Endothelial cell of umbilical vein (primary cell): ENCODE measurements around the gene SLC8A2. TPM values are rescaled to one million over a fixed set of nuclear protein-coding genes. Genes with fewer than 3 reads are reported as not detected.

ENCODE experiments used
- BruUV-seq: library from RNA; stranded (reverse); fragments of 400-500 nt; replicated peaks from 2 replicates; lab custom pipeline; 2021; lab: Mats Ljungman, UMichigan
- CTCF ChIA-PET: fragments of 300-600, 350-600 bp; sonication (Branson Sonifier 250); formaldehyde crosslinking; loops from one replicate; lab custom pipeline; 2021; ENCODE audit warnings: antibody characterized with exemption, inconsistent platforms; lab: Charles Lee
- POLR2A ChIA-PET: fragments of 300-600, 350-600 bp; sonication (Branson Sonifier 250); formaldehyde crosslinking; loops from one replicate; lab custom pipeline; 2021; ENCODE audit warnings: antibody characterized with exemption, inconsistent platforms; lab: Charles Lee
- DNase-seq: peaks from one replicate; pipeline ENCODE4 v3.0.0-alpha.2; 2011; ENCODE audit warnings: low read depth, low spot score
- FAIRE-seq: peaks from 2 replicates; lab custom pipeline; 2011; peaks lifted over from hg19 to GRCh38; lab: Jason Lieb, UNC
- H2AFZ ChIP-seq: 2 replicates; pipeline ENCODE4 v1.6.0; 2012; ENCODE audit warnings: low read depth, low read length, control low read depth, inconsistent platforms
- H3K27ac ChIP-seq: 2 replicates; pipeline ENCODE4 v1.5.1; 2011; ENCODE audit warnings: low read depth, mild to moderate bottlenecking, control low read depth, low read length, moderate library complexity; ENCODE audit not compliant: insufficient read depth
- H3K27me3 ChIP-seq, 2 experiments: 2 replicates each; pipeline versions ENCODE4 v1.6.0 to v1.6.1; 2011; ENCODE audit warnings: low read length in 2 of 2, mixed read lengths in 1 of 2; ENCODE audit not compliant: control insufficient read depth in 2 of 2, insufficient read depth in 2 of 2
- H3K36me3 ChIP-seq, 2 experiments: 2 replicates in 1 of 2; 3 replicates in 1 of 2; pipeline ENCODE4 v1.5.1; 2011; ENCODE audit warnings: low read length in 2 of 2, mild to moderate bottlenecking in 1 of 2, moderate library complexity in 1 of 2; ENCODE audit not compliant: control insufficient read depth in 2 of 2, insufficient read depth in 2 of 2; ENCODE audit errors: extremely low read depth in 1 of 2
- H3K4me1 ChIP-seq: 3 replicates; pipeline ENCODE4 v1.5.1; 2011; ENCODE audit warnings: mild to moderate bottlenecking, low read length; ENCODE audit not compliant: control insufficient read depth, insufficient read depth; ENCODE audit errors: extremely low read depth
- H3K4me2 ChIP-seq: 2 replicates; pipeline ENCODE4 v1.6.1; 2011; ENCODE audit warnings: low read length, control low read depth, mixed read lengths; ENCODE audit not compliant: insufficient read depth
- H3K4me3 ChIP-seq, 3 experiments: fragments of 200-600 bp in 1 of 3; sonication (generic), shearing (Covaris generic) in 1 of 3; replicated peaks in 1 of 3; 2 replicates each; pipeline ENCODE4 v1.5.1; 2011 to 2016; ENCODE audit warnings: control low read depth in 3 of 3, low read length in 3 of 3, mild to moderate bottlenecking in 2 of 3, inconsistent platforms in 1 of 3, low read depth in 1 of 3, moderate library complexity in 1 of 3; ENCODE audit not compliant: insufficient read depth in 1 of 3
- H3K79me2 ChIP-seq: 2 replicates; pipeline ENCODE4 v1.6.0; 2012; ENCODE audit warnings: low read length, inconsistent platforms; ENCODE audit not compliant: control insufficient read depth, insufficient read depth
- H3K9ac ChIP-seq: replicated peaks from 2 replicates; pipeline ENCODE3; 2011; ENCODE audit warnings: low read length, control low read depth; ENCODE audit not compliant: insufficient read depth; ENCODE audit errors: extremely low read depth
- H3K9me1 ChIP-seq: replicated peaks from 3 replicates; pipeline ENCODE4 v1.6.0; 2011; ENCODE audit warnings: mild to moderate bottlenecking, low read length; ENCODE audit not compliant: control insufficient read depth, insufficient read depth; ENCODE audit errors: extremely low read depth
- H3K9me3 ChIP-seq: replicated peaks from 2 replicates; pipeline ENCODE4 v1.5.1; 2012; ENCODE audit warnings: low read length, inconsistent platforms; ENCODE audit not compliant: control insufficient read depth, insufficient read depth
- H4K20me1 ChIP-seq: replicated peaks from 2 replicates; pipeline ENCODE3; 2011; ENCODE audit warnings: mild to moderate bottlenecking, low read length; ENCODE audit not compliant: control insufficient read depth, insufficient read depth; ENCODE audit errors: extremely low read depth
- CTCF ChIP-seq, 2 donors: IDR thresholded peaks; 1 replicate in 1 of 2; 2 replicates in 1 of 2; pipeline ENCODE4 v1.5.1; 2011; ENCODE audit warnings: low read length in 2 of 2, mild to moderate bottlenecking in 2 of 2, moderate library complexity in 2 of 2, control low read depth in 1 of 2, inconsistent platforms in 1 of 2, low read depth in 1 of 2; ENCODE audit not compliant: insufficient read depth in 1 of 2; ENCODE audit errors: extremely low read depth in 1 of 2
- EZH2 ChIP-seq: IDR thresholded peaks from 2 replicates; pipeline ENCODE4 v1.6.1; 2012; ENCODE audit warnings: borderline replicate concordance, low read depth, mild to moderate bottlenecking, moderate library complexity, low read length, inconsistent platforms; ENCODE audit not compliant: severe bottlenecking
- FOS ChIP-seq: IDR thresholded peaks from 2 replicates; pipeline ENCODE4 v1.6.1; 2011; ENCODE audit warnings: mild to moderate bottlenecking, low read length, moderate library complexity, borderline replicate concordance; ENCODE audit not compliant: insufficient read depth
- GATA2 ChIP-seq: IDR thresholded peaks from 2 replicates; pipeline ENCODE4 v1.7.0; 2011; ENCODE audit warnings: low read depth, mild to moderate bottlenecking, moderate library complexity, mixed read lengths, low read length; ENCODE audit not compliant: insufficient read length, insufficient read depth
- JUN ChIP-seq: IDR thresholded peaks from 2 replicates; pipeline ENCODE4 v1.6.1; 2011; ENCODE audit warnings: borderline replicate concordance, low read depth; ENCODE audit not compliant: insufficient read length, insufficient read depth
- MAX ChIP-seq: IDR thresholded peaks from 2 replicates; pipeline ENCODE4 v1.6.1; 2011; ENCODE audit not compliant: insufficient read depth, insufficient read length
- MYC ChIP-seq: IDR thresholded peaks from one replicate; pipeline ENCODE4 v1.6.1; 2011; ENCODE audit warnings: mild to moderate bottlenecking, low read depth, low read length
- POLR2A ChIP-seq: IDR thresholded peaks from 2 replicates; pipeline ENCODE4 v1.6.1; 2012; ENCODE audit warnings: low read depth, mild to moderate bottlenecking, control low read depth, low read length
- POLR2AphosphoS5 ChIP-seq: IDR thresholded peaks from 2 replicates; pipeline ENCODE4 v1.6.1; 2012; ENCODE audit warnings: low read depth, mild to moderate bottlenecking, control low read depth, low read length, moderate library complexity; ENCODE audit not compliant: insufficient read depth
- dilution Hi-C: fragments of 300-500 bp; cut with MboI; formaldehyde crosslinking; loops from one replicate; pipeline ENCODE4 v1.15.0; 2019; ENCODE audit warnings: low sequenced_read_pairs; ENCODE audit not compliant: extremely low pct_ligation_motif_present
- intact Hi-C: fragments of 100-400 bp; cut with micrococcal nuclease; formaldehyde crosslinking; loops from one replicate; pipeline ENCODE4 v1.10.0; 2022
- polyA plus RNA-seq, 4 experiments: library from polyadenylated mRNA; depleted of rRNA in 3 of 4; stranded (reverse) in 3 of 4; unstranded in 1 of 4; fragments of >200 nt; gene quantifications; 2 replicates each; pipeline versions ENCODE4 v1.2.1 to v1.2.3, GENCODE V29; 2011 to 2012; ENCODE audit warnings: missing spikeins in 1 of 4
- total RNA-seq: library from RNA; stranded (reverse); gene quantifications from 2 replicates; pipeline ENCODE4 v1.2.3, GENCODE V29; 2021

SLC8A2 gene
- total and polyA plus RNA-seq, 2 donors (not counting 3 experiments of a cell fraction or from before 2014, with no cell fraction given): not detected

- peaks cover 4 to 6% of the 10 kb centered on the region in 2 experiments for H3K27me3 ChIP-seq
- H3K9me3 ChIP-seq: no peaks in the 10 kb centered on the region
- no peaks in the 10 kb centered on the region for H3K36me3 ChIP-seq
- H3K79me2 ChIP-seq: no peaks in the 10 kb centered on the region
- no peak for DNase-seq
- FAIRE-seq: no peak
- H4K20me1 ChIP-seq: no peaks in the 10 kb centered on the region
- no peak overlapping the region for H3K27ac ChIP-seq
- no peak overlapping the region for H3K4me2 ChIP-seq
- ChIA-PET POLR2A (interaction anchor here (0.6 kb wide), 1 partner anchor 1478 kb away, joined by 3 read pairs; no protein-coding TSS in a partner anchor), CTCF (interaction anchor here (0.6 to 10.7 kb wide), 7 partner anchors 9 to 279 kb away, joined by 3 to 454 read pairs (median 5); partner anchors contain the start of genes EHD2, KPTN and NAPA)
- BruUV-seq: no TSS peak
- no peak overlapping the region for H3K4me3 ChIP-seq
- H3K9ac ChIP-seq: no peak overlapping the region
- TF ChIP-seq POLR2A (no peak), POLR2AphosphoS5 (no peak), CTCF (IDR thresholded peaks at IDR 0.05; ENCODE audit: extremely low read depth in 1 of 2, insufficient read depth in 1 of 2, low read depth in 1 of 2, low read length in 2 of 2) (no peak), MYC (no peak), GATA2 (no peak)
- no peak overlapping the region for H2AFZ ChIP-seq
- H3K4me1 ChIP-seq: no peaks in the 10 kb centered on the region
- H3K9me1 ChIP-seq: no peaks in the 10 kb centered on the region
- dilution Hi-C loops: no loop called here
- intact Hi-C loops: no loop called here
Observed at GRCh38 chr19:47434088-47434487, 37.6 kb downstream of the SLC8A2 start.

- no peaks in the 10 kb centered on the region for H3K36me3 ChIP-seq
- no TSS peak for BruUV-seq
- no peaks in the 10 kb centered on the region for H3K9me1 ChIP-seq
- DNase-seq (no peak), FAIRE-seq (no peak)
- no peaks in the 10 kb centered on the region for H3K9me3 ChIP-seq
- POLR2A ChIA-PET: no interaction called here
- TF ChIP-seq EZH2: no peak
- TF ChIP-seq POLR2A: no peak
- no peak for TF ChIP-seq JUN
- TF ChIP-seq GATA2: no peak
- no peak for TF ChIP-seq POLR2AphosphoS5
- TF ChIP-seq MAX: no peak
- no peak for TF ChIP-seq FOS
- TF ChIP-seq CTCF (IDR thresholded peaks at IDR 0.05; ENCODE audit: extremely low read depth in 1 of 2, insufficient read depth in 1 of 2, low read depth in 1 of 2, low read length in 2 of 2): no peak
- TF ChIP-seq MYC: no peak
- H4K20me1 ChIP-seq: no peaks in the 10 kb centered on the region
- peaks cover 4 to 6% of the 10 kb centered on the region in 2 experiments for H3K27me3 ChIP-seq
- H3K27ac ChIP-seq: no peak overlapping the region
- peaks cover 4% of the 10 kb centered on the region for H3K4me1 ChIP-seq
- dilution Hi-C loops (no loop called here), intact Hi-C loops (no loop called here)
- CTCF ChIA-PET: interaction anchor here (0.6 to 10.7 kb wide), 7 partner anchors 13 to 280 kb away, joined by 3 to 454 read pairs (median 5); partner anchors contain the start of genes EHD2, KPTN and NAPA
- no peaks in the 10 kb centered on the region for H3K79me2 ChIP-seq
- H2AFZ ChIP-seq: no peak overlapping the region
- no peak overlapping the region for H3K9ac ChIP-seq
- H3K4me2 ChIP-seq: no peak overlapping the region
- no peak overlapping the region for H3K4me3 ChIP-seq
Observed at GRCh38 chr19:47433121-47433520, 38.6 kb downstream of the SLC8A2 start.
